K562 treated with DMSO at 1 percent for 12 hours (cell line): ENCODE measurements around the gene CHST15. TPM values are rescaled to one million over a fixed set of nuclear protein-coding genes. Genes with fewer than 3 reads are reported as not detected.

Experiments
- total RNA-seq: library from RNA; unstranded; fragments of 300-600 nt; gene quantifications from 2 replicates; pipeline ENCODE4 v1.2.3, GENCODE V29; 2022; ENCODE audit not compliant: insufficient read depth

Gene CHST15, protein sequence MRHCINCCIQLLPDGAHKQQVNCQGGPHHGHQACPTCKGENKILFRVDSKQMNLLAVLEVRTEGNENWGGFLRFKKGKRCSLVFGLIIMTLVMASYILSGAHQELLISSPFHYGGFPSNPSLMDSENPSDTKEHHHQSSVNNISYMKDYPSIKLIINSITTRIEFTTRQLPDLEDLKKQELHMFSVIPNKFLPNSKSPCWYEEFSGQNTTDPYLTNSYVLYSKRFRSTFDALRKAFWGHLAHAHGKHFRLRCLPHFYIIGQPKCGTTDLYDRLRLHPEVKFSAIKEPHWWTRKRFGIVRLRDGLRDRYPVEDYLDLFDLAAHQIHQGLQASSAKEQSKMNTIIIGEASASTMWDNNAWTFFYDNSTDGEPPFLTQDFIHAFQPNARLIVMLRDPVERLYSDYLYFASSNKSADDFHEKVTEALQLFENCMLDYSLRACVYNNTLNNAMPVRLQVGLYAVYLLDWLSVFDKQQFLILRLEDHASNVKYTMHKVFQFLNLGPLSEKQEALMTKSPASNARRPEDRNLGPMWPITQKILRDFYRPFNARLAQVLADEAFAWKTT
- total RNA-seq = 0.20 TPM in 1 of 2 replicates, not detected in the other

GRCh38 chr10:124092860-124093773 lies at the start of gene CHST15:
Gene CHST15 (minus strand): TSS chr10:124093598. CDS start chr10:124046212, 47,386 bp downstream.

Other genes starting within 250 kb of the CHST15 start
- not detected in 2 replicates for gene CPXM2, start 201.8 kb downstream of the CHST15 start, total RNA-seq